Liver (tissue), 9 donors: ENCODE results near the gene ZNF423. TPM values are rescaled to one million over a fixed set of nuclear protein-coding genes. Genes with fewer than 3 reads are reported as not detected.

Source experiments
- DNase-seq: peaks from one replicate; pipeline ENCODE4 v3.0.0-alpha.2; 2017; ENCODE audit warnings: low spot score
- H3K27ac ChIP-seq, 2 donors: one replicate each; pipeline ENCODE4 v1.7.0; 2013; ENCODE audit warnings: inconsistent platforms in 2 of 2, low read length in 2 of 2, control low read depth in 1 of 2, low read depth in 1 of 2, mild to moderate bottlenecking in 1 of 2
- H3K27me3 ChIP-seq, 4 donors: one replicate each; pipeline versions ENCODE4 v1.6.1 to v1.7.0; 2013; ENCODE audit warnings: low read length in 3 of 4, inconsistent platforms in 1 of 4, mild to moderate bottlenecking in 1 of 4, moderate library complexity in 1 of 4; ENCODE audit not compliant: control insufficient read depth in 4 of 4, insufficient read depth in 4 of 4
- H3K36me3 ChIP-seq, 4 donors: one replicate each; pipeline versions ENCODE4 v1.6.1 to v1.7.0; 2013; ENCODE audit warnings: low read length in 3 of 4, mild to moderate bottlenecking in 3 of 4, low read depth in 1 of 4, moderate library complexity in 1 of 4; ENCODE audit not compliant: control insufficient read depth in 4 of 4, insufficient read depth in 3 of 4
- H3K4me1 ChIP-seq, 4 donors: one replicate each; pipeline versions ENCODE4 v1.6.1 to v1.7.0; 2013; ENCODE audit warnings: low read length in 3 of 4, mild to moderate bottlenecking in 3 of 4, moderate library complexity in 1 of 4; ENCODE audit not compliant: control insufficient read depth in 4 of 4, insufficient read depth in 4 of 4
- H3K4me3 ChIP-seq, 3 donors: one replicate each; pipeline versions ENCODE4 v1.6.1 to v1.7.0; 2013; ENCODE audit warnings: low read length in 3 of 3, control low read depth in 1 of 3, low read depth in 1 of 3, mild to moderate bottlenecking in 1 of 3
- H3K9ac ChIP-seq, 2 donors: one replicate each; pipeline ENCODE4 v1.7.0; 2013; ENCODE audit warnings: low read length in 2 of 2, mild to moderate bottlenecking in 2 of 2, moderate library complexity in 2 of 2, control low read depth in 1 of 2, low read depth in 1 of 2
- H3K9me3 ChIP-seq, 4 donors: one replicate each; pipeline versions ENCODE4 v1.6.1 to v1.7.0; 2013; ENCODE audit warnings: low read length in 3 of 4; ENCODE audit not compliant: control insufficient read depth in 4 of 4
- FOXA1 ChIP-seq: IDR thresholded peaks from 2 replicates; pipeline ENCODE4 v1.6.1; 2016; ENCODE audit warnings: antibody characterized with exemption
- FOXA2 ChIP-seq: IDR thresholded peaks from 2 replicates; pipeline ENCODE4 v1.6.1; 2016; ENCODE audit warnings: antibody characterized with exemption
- GABPA ChIP-seq, 2 donors: IDR thresholded peaks in 1 of 2; conservative IDR thresholded peaks in 1 of 2; 2 replicates each; pipeline ENCODE4 v1.6.1; 2016; ENCODE audit warnings: antibody characterized with exemption in 2 of 2, mild to moderate bottlenecking in 1 of 2, moderate library complexity in 1 of 2
- HNF4A ChIP-seq, 2 donors: conservative IDR thresholded peaks; 2 replicates each; pipeline ENCODE4 v1.6.1; 2016; ENCODE audit warnings: antibody characterized with exemption in 2 of 2, mild to moderate bottlenecking in 2 of 2
- HNF4G ChIP-seq: IDR thresholded peaks from 2 replicates; pipeline ENCODE4 v1.6.1; 2016; ENCODE audit warnings: antibody characterized with exemption
- JUND ChIP-seq, 2 donors: IDR thresholded peaks; 2 replicates each; pipeline ENCODE4 v1.6.1; 2016; ENCODE audit warnings: antibody characterized with exemption in 2 of 2
- NR2F2 ChIP-seq: IDR thresholded peaks from 2 replicates; pipeline ENCODE4 v1.6.1; 2016; ENCODE audit warnings: antibody characterized with exemption
- REST ChIP-seq: IDR thresholded peaks from 2 replicates; pipeline ENCODE4 v1.6.1; 2016; ENCODE audit warnings: antibody characterized with exemption, mild to moderate bottlenecking
- RXRA ChIP-seq, 2 donors: IDR thresholded peaks; 2 replicates each; pipeline ENCODE4 v1.6.1; 2017 to 2018; ENCODE audit warnings: antibody characterized with exemption in 2 of 2, mild to moderate bottlenecking in 1 of 2
- SP1 ChIP-seq: IDR thresholded peaks from 2 replicates; pipeline ENCODE4 v1.6.1; 2018; ENCODE audit warnings: antibody characterized with exemption, mild to moderate bottlenecking
- TAF1 ChIP-seq: conservative IDR thresholded peaks from 2 replicates; pipeline ENCODE4 v1.6.1; 2016; ENCODE audit warnings: antibody characterized with exemption, mild to moderate bottlenecking
- YY1 ChIP-seq: IDR thresholded peaks from 2 replicates; pipeline ENCODE4 v1.6.1; 2016; ENCODE audit warnings: antibody characterized with exemption, mild to moderate bottlenecking
- ZBTB33 ChIP-seq: IDR thresholded peaks from 2 replicates; pipeline ENCODE4 v1.6.1; 2016; ENCODE audit warnings: antibody characterized with exemption
- WGBS: extraction: QIAGEN DNeasy Blood & Tissue Kit; methylation state at CpG from one replicate; pipeline ENCODE4 v1.1.7; 2013; 5-methylcytosine and 5-hydroxymethylcytosine counted together
- polyA plus RNA-seq, 2 donors: library from polyadenylated mRNA; stranded (reverse) in 1 of 2; unstranded in 1 of 2; fragments of 200-250 nt in 1 of 2; fragments of >200 nt in 1 of 2; fragmentation: Nextera tagmentation in 1 of 2; extraction: Ambion mirVana in 1 of 2; gene quantifications; one replicate each; pipeline versions ENCODE4 v1.2.1 to v1.2.3, GENCODE V29; 2013 to 2015
- total RNA-seq, 2 donors: library from RNA; depleted of rRNA; stranded (reverse); fragments of >200 nt; gene quantifications; one replicate each; pipeline ENCODE4 v1.2.3, GENCODE V29; 2014
- donor health status: healthy.
- donor health status: healthy.
- donor health status: healthy.
- donor health status: healthy.
- donor health status: healthy.

Gene ZNF423
- total and polyA plus RNA-seq, 4 donors, result 0.24 to 1.6 (median 0.39) TPM

GRCh38 chr16:49493836-49494235 is 362.1 kb downstream of the ZNF423 start:
- Histone ChIP-seq H3K36me3 (no peaks in the 10 kb centered on the region), H3K27ac (no peak overlapping the region), H3K4me1 (peaks cover 2 to 8% (median 5%) of the 10 kb centered on the region in 4 donors), H3K9me3 (no peaks in the 10 kb centered on the region), H3K4me3 (no peak overlapping the region), H3K27me3 (no peaks in the 10 kb centered on the region), H3K9ac (no peak overlapping the region)
- no peak for DNase-seq
- TF ChIP-seq JUND (IDR thresholded peaks at IDR 0.05) (no peak), NR2F2 (no peak)
- 62% methylated on average over 2 of the region's 2 CpGs for WGBS

GRCh38 chr16:49492896-49493626 is 362.9 kb downstream of the ZNF423 start:
- WGBS, result 96% methylated on average over 16 of the region's 16 CpGs
- Histone ChIP-seq H3K9ac (no peak overlapping the region), H3K27ac (no peak overlapping the region), H3K4me1 (peaks cover 2 to 8% (median 5%) of the 10 kb centered on the region in 4 donors), H3K27me3 (no peaks in the 10 kb centered on the region), H3K36me3 (no peaks in the 10 kb centered on the region), H3K4me3 (no peak overlapping the region), H3K9me3 (no peaks in the 10 kb centered on the region)
- no peak for TF ChIP-seq HNF4A (conservative IDR thresholded peaks at IDR 0.05)
- no peak for TF ChIP-seq FOXA2
- TF ChIP-seq TAF1, result no peak
- no peak for TF ChIP-seq NR2F2
- TF ChIP-seq YY1, result no peak
- no peak for TF ChIP-seq REST
- no peak for TF ChIP-seq SP1
- no peak for TF ChIP-seq HNF4G
- no peak for TF ChIP-seq ZBTB33
- no peak for TF ChIP-seq GABPA (IDR thresholded peaks at IDR 0.05 in 1 of 2, conservative IDR thresholded peaks at IDR 0.05 in 1 of 2)
- TF ChIP-seq RXRA (IDR thresholded peaks at IDR 0.05), result no peak
- no peak for TF ChIP-seq FOXA1
- DNase-seq, result no peak
